K562 (cell line): ENCODE data around the gene CAMK1D. TPM values are rescaled to one million over a fixed set of nuclear protein-coding genes. Genes with fewer than 3 reads are reported as not detected.

Source experiments
- ATAC-seq: fragments of 200-7000 bp; cut with Tn5 transposase; 3 replicates; pipeline ENCODE4 v1.9.1; 2020; ENCODE audit warnings: moderate library complexity
- BruUV-seq: library from RNA; stranded (reverse); fragments of 400-500 nt; replicated peaks from 2 replicates; lab custom pipeline; 2021; lab: Mats Ljungman, UMichigan
- CTCF ChIA-PET: fragments of 300-600 bp; formaldehyde crosslinking; extraction: SDS; loops from one replicate; lab custom pipeline; 2021; ENCODE audit warnings: low intra/inter-chr PET ratio; lab: Yijun Ruan, JAX
- POLR2A ChIA-PET: fragments of 300-600, 350-650 bp; sonication (Branson Sonifier 250); formaldehyde crosslinking; extraction: SDS; loops from one replicate; lab custom pipeline; 2021; ENCODE audit warnings: antibody characterized with exemption, inconsistent platforms; lab: Yijun Ruan, JAX
- DNase-seq, 4 experiments: peaks; one replicate each; pipeline versions ENCODE4 v3.0.0 to v3.0.0-alpha.2; 2011 to 2018; ENCODE audit warnings: low spot score in 3 of 4, mixed read lengths in 3 of 4; ENCODE audit errors: extremely low read depth in 1 of 4
- FAIRE-seq: peaks from 2 replicates; lab custom pipeline; 2011; peaks lifted over from hg19 to GRCh38; lab: Jason Lieb, UNC
- H2AFZ ChIP-seq: 2 replicates; pipeline ENCODE4 v1.6.0; 2011; ENCODE audit warnings: low read depth, low read length, control low read depth, inconsistent platforms
- H3K27ac ChIP-seq: fragments of 200-600 bp; 3 replicates; pipeline ENCODE4 v1.8.0; 2011; ENCODE audit warnings: low read depth, mild to moderate bottlenecking, control low read depth, inconsistent platforms, low read length, moderate library complexity, mixed read lengths; ENCODE audit errors: extremely low read depth
- H3K27me3 ChIP-seq, 2 experiments: fragments of 300-600 bp in 1 of 2; 2 replicates in 1 of 2; 3 replicates in 1 of 2; pipeline versions ENCODE4 v1.6.0 to v1.8.0; 2011; ENCODE audit warnings: inconsistent platforms in 2 of 2, low read length in 2 of 2, mild to moderate bottlenecking in 1 of 2, mixed read lengths in 1 of 2, moderate library complexity in 1 of 2; ENCODE audit not compliant: control insufficient read depth in 2 of 2, insufficient read depth in 2 of 2
- H3K36me3 ChIP-seq: fragments of 300-600 bp; 3 replicates; pipeline ENCODE4 v1.8.0; 2011; ENCODE audit warnings: mild to moderate bottlenecking, low read length, inconsistent platforms; ENCODE audit not compliant: control insufficient read depth, insufficient read depth
- H3K4me1 ChIP-seq, 2 experiments: fragments of 200-600 bp in 1 of 2; replicated peaks in 1 of 2; 2 replicates in 1 of 2; 3 replicates in 1 of 2; pipeline versions ENCODE4 v1.5.1 to v1.8.0; 2011; ENCODE audit warnings: inconsistent platforms in 2 of 2, low read length in 2 of 2, mild to moderate bottlenecking in 1 of 2, mixed read lengths in 1 of 2, moderate library complexity in 1 of 2; ENCODE audit not compliant: control insufficient read depth in 2 of 2, insufficient read depth in 2 of 2
- H3K4me2 ChIP-seq: 2 replicates; pipeline ENCODE4 v1.6.1; 2011; ENCODE audit warnings: low read length, control low read depth, inconsistent platforms, mixed read lengths; ENCODE audit not compliant: insufficient read depth
- H3K4me3 ChIP-seq: fragments of 200-600 bp; sonication (generic), shearing (Covaris generic); 2 replicates; pipeline ENCODE4 v1.5.1; 2016; ENCODE audit warnings: control low read depth, inconsistent platforms
- H3K79me2 ChIP-seq: fragments of 200-600 bp; 3 replicates; pipeline ENCODE4 v1.8.0; 2011; ENCODE audit warnings: low read length, inconsistent platforms; ENCODE audit not compliant: control insufficient read depth, insufficient read depth
- H3K9ac ChIP-seq, 2 experiments: 2 replicates each; pipeline versions ENCODE4 v1.6.0 to v1.6.1; 2011; ENCODE audit warnings: low read depth in 2 of 2, low read length in 2 of 2, control low read depth in 1 of 2, inconsistent platforms in 1 of 2, mild to moderate bottlenecking in 1 of 2, mixed read lengths in 1 of 2; ENCODE audit not compliant: insufficient read depth in 1 of 2
- H3K9me1 ChIP-seq: one replicate; pipeline ENCODE4 v1.6.0; 2011; ENCODE audit warnings: inconsistent platforms, mild to moderate bottlenecking, low read length, moderate library complexity; ENCODE audit not compliant: control insufficient read depth, insufficient read depth
- H3K9me3 ChIP-seq: replicated peaks from 2 replicates; pipeline ENCODE4 v1.5.1; 2011; ENCODE audit warnings: low read depth, low read length, inconsistent platforms; ENCODE audit not compliant: control insufficient read depth, insufficient read depth
- H4K20me1 ChIP-seq: replicated peaks from 2 replicates; pipeline ENCODE4 v1.6.1; 2011; ENCODE audit warnings: low read length, inconsistent platforms, mixed read lengths; ENCODE audit not compliant: control insufficient read depth, insufficient read depth
- CEBPG ChIP-seq, 3 experiments: fragments of 200-800 bp in 1 of 3; sonication (Bioruptor generic) in 1 of 3; sonication (generic) in 1 of 3; formaldehyde crosslinking in 1 of 3; IDR thresholded peaks in 2 of 3; conservative IDR thresholded peaks in 1 of 3; 2 replicates each; pipeline versions ENCODE4 v1.6.1 to v1.8.0; 2016 to 2022; ENCODE audit warnings: missing compliant biosample characterization in 2 of 3, missing genetic modification characterization in 2 of 3, mild to moderate bottlenecking in 1 of 3, missing genetic modification reagents in 1 of 3
- LEF1 ChIP-seq: fragments of 450-650 bp; IDR thresholded peaks from 2 replicates; pipeline ENCODE4 v1.6.1; 2016; ENCODE audit warnings: mild to moderate bottlenecking
- OTX1 ChIP-seq: fragments of 450-650 bp; formaldehyde crosslinking; IDR thresholded peaks from 2 replicates; pipeline ENCODE4 v1.4.0; 2022; ENCODE audit warnings: mild to moderate bottlenecking
- ZNF408 ChIP-seq: fragments of 250-450 bp; sonication (Bioruptor Pico); IDR thresholded peaks from 2 replicates; pipeline ENCODE4 v1.4.0; 2020; ENCODE audit warnings: low read depth, mild to moderate bottlenecking, moderate library complexity
- ZNF431 ChIP-seq: sonication (generic); formaldehyde crosslinking; IDR thresholded peaks from 2 replicates; pipeline ENCODE4 v1.8.0; 2022; ENCODE audit warnings: mild to moderate bottlenecking, missing genetic modification reagents
- WGBS: fragments of 100-300 bp; shearing (Covaris generic); methylation state at CpG from one replicate; pipeline ENCODE4 v1.1.6; 2016; ENCODE audit warnings: low coverage, mixed read lengths; ENCODE audit not compliant: insufficient coverage; ENCODE audit errors: missing lambda C conversion rate; 5-methylcytosine and 5-hydroxymethylcytosine counted together
- in situ Hi-C: fragments of 300-500 bp; cut with MboI; formaldehyde crosslinking; loops from 4 replicates; pipeline ENCODE4 v1.15.0; 2018; ENCODE audit warnings: inconsistent platforms, mixed read lengths
- intact Hi-C: fragments of 100-400 bp; cut with micrococcal nuclease; formaldehyde crosslinking; loops from 2 replicates; pipeline ENCODE4 v1.14.2; 2022
- polyA plus RNA-seq, 8 experiments: library from polyadenylated mRNA; depleted of rRNA in 4 of 8; stranded (reverse) in 5 of 8; unstranded in 3 of 8; fragments of >200 nt; fragmentation: Nextera tagmentation in 2 of 8; fragmentation: Illumina TruSeq in 1 of 8; extraction: Ambion mirVana in 2 of 8; extraction: Trizol in 1 of 8; gene quantifications; 2 replicates each; pipeline versions ENCODE4 v1.2.1 to v1.2.3, GENCODE V29; 2011 to 2014; ENCODE audit warnings: inconsistent platforms in 1 of 8, missing spikeins in 1 of 8
- total RNA-seq, 7 experiments: library from RNA; depleted of rRNA in 6 of 7; stranded (reverse); fragments of >200 nt in 6 of 7; fragmentation: Illumina TruSeq in 2 of 7; extraction: Trizol in 2 of 7; gene quantifications; 2 replicates each; pipeline versions ENCODE4 v1.2.1 to v1.2.3, GENCODE V29; 2011 to 2021; ENCODE audit warnings: low replicate concordance in 1 of 7

Gene CAMK1D
- total and polyA plus RNA-seq, 9 of the 15 experiments (the other 6 are each of a cell fraction or from before 2014, with no cell fraction given): 0.12 to 0.24 (median 0.20) TPM; not detected in 5

GRCh38 chr10:12716042-12716441 lies 366.7 kb downstream of the CAMK1D start:
- ChIA-PET POLR2A (no interaction called here), CTCF (no interaction called here)
- Histone ChIP-seq H3K4me1 (no peaks in the 10 kb centered on the region), H3K9ac (no peak overlapping the region), H3K79me2 (no peaks in the 10 kb centered on the region), H3K27me3 (peaks cover 0 to 10% of the 10 kb centered on the region in 2 experiments; a peak in 2 of 5 replicates), H2AFZ (no peak overlapping the region), H3K4me3 (no peak overlapping the region), H4K20me1 (no peaks in the 10 kb centered on the region), H3K4me2 (no peak overlapping the region), H3K9me1 (no peaks in the 10 kb centered on the region), H3K9me3 (no peaks in the 10 kb centered on the region), H3K27ac (no peak overlapping the region), H3K36me3 (no peaks in the 10 kb centered on the region)
- 0% methylated on average over 9 of the region's 9 CpGs for WGBS
- BruUV-seq: no TSS peak
- FAIRE-seq: no peak
- ATAC-seq: no peak
- in situ Hi-C loops: loop anchor here (10.0 to 25.0 kb wide), 2 partner anchors 359 to 929 kb away; no protein-coding TSS in a partner anchor
- no peak for DNase-seq
- no peak for TF ChIP-seq OTX1
- no peak for TF ChIP-seq CEBPG (CRISPR knock-in tag; IDR thresholded peaks at IDR 0.05)
- 0 out of 4 replicates have a peak, but pooled peaks of 1 of the 2 experiments have one; percentile 8 for TF ChIP-seq CEBPG (tag; conservative IDR thresholded peaks at IDR 0.05 in 1 of 2, IDR thresholded peaks at IDR 0.05 in 1 of 2)
- intact Hi-C loops: loop anchor here (10.0 kb wide), 1 partner anchor 189 kb away; no protein-coding TSS in a partner anchor

GRCh38 chr10:12717981-12718707 lies 368.8 kb downstream of the CAMK1D start:
- Histone ChIP-seq H3K4me2 (no peak overlapping the region), H3K27me3 (peaks cover under 1 to 14% of the 10 kb centered on the region in 2 experiments; a peak in 3 of 5 replicates), H3K79me2 (no peaks in the 10 kb centered on the region), H3K4me3 (no peak overlapping the region), H3K9me3 (no peaks in the 10 kb centered on the region), H3K9ac (no peak overlapping the region), H2AFZ (no peak overlapping the region), H3K27ac (no peak overlapping the region), H3K9me1 (no peaks in the 10 kb centered on the region), H4K20me1 (no peaks in the 10 kb centered on the region), H3K36me3 (no peaks in the 10 kb centered on the region), H3K4me1 (no peaks in the 10 kb centered on the region)
- FAIRE-seq (peak; percentile 46), DNase-seq (no peak), ATAC-seq (no peak)
- in situ Hi-C loops: loop anchor here (10.0 to 25.0 kb wide), 2 partner anchors 357 to 931 kb away; no protein-coding TSS in a partner anchor
- ChIA-PET CTCF (interaction anchor here (0.7 kb wide), 1 partner anchor 357 kb away, joined by 4 read pairs; no protein-coding TSS in a partner anchor), POLR2A (interaction anchor here (0.6 to 0.7 kb wide), 2 partner anchors 40 to 183 kb away, joined by 4 to 5 read pairs; no protein-coding TSS in a partner anchor)
- 4% methylated on average over 12 of the region's 12 CpGs for WGBS
- BruUV-seq: no TSS peak
- intact Hi-C loops: loop anchor here (10.0 kb wide), 1 partner anchor 187 kb away; no protein-coding TSS in a partner anchor
- no peak for TF ChIP-seq LEF1
- no peak for TF ChIP-seq ZNF431
- no peak for TF ChIP-seq ZNF408 (CRISPR knock-in tag)
